GM13977 (cell line): ENCODE results near the gene KRT82.

Source experiments
- DNase-seq: peaks from one replicate; pipeline ENCODE4 v3.0.0; 2012; ENCODE audit warnings: low spot score
- CTCF ChIP-seq: IDR thresholded peaks from 2 replicates; pipeline ENCODE4 v1.5.1; 2012; ENCODE audit warnings: mild to moderate bottlenecking, control low read depth; ENCODE audit not compliant: insufficient read depth; ENCODE audit errors: extremely low read depth, missing control alignments
- in situ Hi-C: fragments of 300-500 bp; cut with MboI; formaldehyde crosslinking; loops from one replicate; pipeline ENCODE4 v1.12.0; 2022; ENCODE audit warnings: low sequenced_read_pairs, low pct_unique_long_range_greater_than_20kb, mixed read lengths, inconsistent platforms; ENCODE audit not compliant: unreplicated experiment

The KRT82 gene

GRCh38 chr12:52369809-52370208, 36.3 kb downstream of the KRT82 start:
- no peak for TF ChIP-seq CTCF
- in situ Hi-C loops, result no loop called here
- no peak for DNase-seq

DNA sequence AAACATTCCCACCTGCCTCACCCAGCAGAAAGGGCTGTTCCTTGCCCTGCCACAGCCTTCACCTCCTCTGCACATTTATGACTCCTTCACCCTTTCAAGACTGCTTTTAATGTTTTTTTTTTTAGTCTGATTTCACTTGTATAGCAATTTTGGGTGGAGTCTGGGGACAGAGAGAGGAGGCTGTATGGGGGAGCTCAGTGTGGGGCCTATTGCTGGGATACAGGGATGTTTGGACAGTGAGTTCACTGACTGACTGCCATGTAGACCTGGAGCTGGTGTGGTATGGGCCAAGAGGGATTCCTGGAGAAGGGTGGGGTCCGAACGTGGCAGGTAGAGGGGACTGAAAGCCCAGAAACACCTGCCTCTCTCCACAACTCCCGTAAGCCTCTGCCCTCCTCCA, 36.9 kb downstream of the KRT82 start:
- in situ Hi-C loops, result no loop called here
- no peak for DNase-seq
- TF ChIP-seq CTCF, result no peak

GRCh38 chr12:52368508-52368907, 37.6 kb downstream of the KRT82 start:
- TF ChIP-seq CTCF, result no peak
- in situ Hi-C loops, result no loop called here

GRCh38 chr12:52367876-52368275, 38.3 kb downstream of the KRT82 start:
- in situ Hi-C loops, result no loop called here

More at GRCh38 chr12:52368508-52368907, 37.6 kb downstream of the KRT82 start:
- DNase-seq, result no peak

GRCh38 chr12:52366738-52367485, 39.2 kb downstream of the KRT82 start, which contains the start of gene KRT85:
Gene KRT85, minus strand, starts transcription at chr12:52367481. Its CDS starts 76 bp downstream, at chr12:52367405.
- no peak for TF ChIP-seq CTCF
- no peak for DNase-seq
- in situ Hi-C loops, result no loop called here

More at GRCh38 chr12:52367876-52368275, 38.3 kb downstream of the KRT82 start:
- no peak for TF ChIP-seq CTCF
- DNase-seq, result no peak

- no peak for TF ChIP-seq CTCF
- in situ Hi-C loops, result no loop called here
- DNase-seq, result no peak
These were observed 41.1 kb downstream of the KRT82 start for GRCh38 chr12:52364901-52365489.
